ENCODE results near the gene WSCD2. TPM values are rescaled to one million over a fixed set of nuclear protein-coding genes. Genes with fewer than 3 reads are reported as not detected.

Gene WSCD2
- total RNA-seq, 1 donor from 2014 or later, result not detected

DNA sequence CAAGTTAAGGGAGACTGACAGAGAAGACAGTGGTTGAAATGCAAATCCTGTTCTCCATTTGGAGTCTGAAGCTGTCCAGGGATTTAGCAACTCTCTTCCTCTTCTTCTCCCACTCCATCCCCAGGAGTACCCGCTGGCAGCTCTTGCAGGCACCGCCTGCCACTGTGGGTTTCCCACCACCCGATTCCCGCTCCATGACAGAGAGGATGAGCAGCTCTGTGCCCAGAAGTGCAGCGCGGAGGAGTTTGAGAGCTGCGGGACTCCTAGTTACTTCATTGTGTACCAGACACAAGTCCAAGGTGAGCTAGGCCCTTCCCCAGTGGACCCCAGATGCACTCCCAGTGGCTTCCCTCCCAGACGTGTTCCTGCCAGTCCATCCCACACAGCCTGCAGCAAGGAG lies 97.8 kb downstream of the WSCD2 start:
- Mint-ChIP-seq H3K9me3 (ENCODE audit: low read depth) (no peaks in the 10 kb centered on the region), H3K27me3 (peaks cover 11% of the 10 kb centered on the region), H3K27ac (no peak overlapping the region), H3K36me3 (ENCODE audit: insufficient read depth) (no peaks in the 10 kb centered on the region), H3K4me3 (ENCODE audit: low read depth) (no peak overlapping the region), H3K4me1 (ENCODE audit: low read depth) (no peaks in the 10 kb centered on the region)
- DNase-seq (ENCODE audit: low spot score, unreplicated experiment), result no peak
- TF ChIP-seq, protein P1, sequence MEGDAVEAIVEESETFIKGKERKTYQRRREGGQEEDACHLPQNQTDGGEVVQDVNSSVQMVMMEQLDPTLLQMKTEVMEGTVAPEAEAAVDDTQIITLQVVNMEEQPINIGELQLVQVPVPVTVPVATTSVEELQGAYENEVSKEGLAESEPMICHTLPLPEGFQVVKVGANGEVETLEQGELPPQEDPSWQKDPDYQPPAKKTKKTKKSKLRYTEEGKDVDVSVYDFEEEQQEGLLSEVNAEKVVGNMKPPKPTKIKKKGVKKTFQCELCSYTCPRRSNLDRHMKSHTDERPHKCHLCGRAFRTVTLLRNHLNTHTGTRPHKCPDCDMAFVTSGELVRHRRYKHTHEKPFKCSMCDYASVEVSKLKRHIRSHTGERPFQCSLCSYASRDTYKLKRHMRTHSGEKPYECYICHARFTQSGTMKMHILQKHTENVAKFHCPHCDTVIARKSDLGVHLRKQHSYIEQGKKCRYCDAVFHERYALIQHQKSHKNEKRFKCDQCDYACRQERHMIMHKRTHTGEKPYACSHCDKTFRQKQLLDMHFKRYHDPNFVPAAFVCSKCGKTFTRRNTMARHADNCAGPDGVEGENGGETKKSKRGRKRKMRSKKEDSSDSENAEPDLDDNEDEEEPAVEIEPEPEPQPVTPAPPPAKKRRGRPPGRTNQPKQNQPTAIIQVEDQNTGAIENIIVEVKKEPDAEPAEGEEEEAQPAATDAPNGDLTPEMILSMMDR (IDR thresholded peaks at IDR 0.05; ENCODE audit: unreplicated experiment), result no peak

DNA sequence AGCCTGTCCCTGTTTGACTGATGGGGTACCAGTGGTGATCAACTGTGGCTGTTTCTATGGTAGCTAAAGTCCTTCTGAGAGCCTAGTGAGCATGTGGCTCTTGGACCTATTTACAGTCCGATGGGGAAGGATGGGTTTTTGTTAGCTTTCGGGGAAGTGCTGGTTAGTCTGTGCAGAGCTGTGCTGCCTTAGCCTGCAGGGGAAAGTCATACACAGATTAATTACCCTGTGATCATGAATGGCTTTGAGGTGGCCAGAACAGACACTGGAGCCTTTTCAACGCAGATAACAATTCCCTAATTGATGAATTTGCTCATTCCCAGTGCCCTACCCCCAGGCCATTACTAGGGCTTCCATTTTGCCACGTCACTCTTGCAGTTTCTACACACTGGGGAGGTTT lies 99.7 kb downstream of the WSCD2 start:
- Mint-ChIP-seq H3K27me3 (peaks cover 11% of the 10 kb centered on the region), H3K4me3 (ENCODE audit: low read depth) (no peak overlapping the region), H3K27ac (no peak overlapping the region), H3K4me1 (ENCODE audit: low read depth) (no peaks in the 10 kb centered on the region), H3K9me3 (ENCODE audit: low read depth) (no peaks in the 10 kb centered on the region), H3K36me3 (ENCODE audit: insufficient read depth) (no peaks in the 10 kb centered on the region)
- TF ChIP-seq, protein P1 (IDR thresholded peaks at IDR 0.05; ENCODE audit: unreplicated experiment), result no peak
- DNase-seq (ENCODE audit: low spot score, unreplicated experiment), result no peak

DNA sequence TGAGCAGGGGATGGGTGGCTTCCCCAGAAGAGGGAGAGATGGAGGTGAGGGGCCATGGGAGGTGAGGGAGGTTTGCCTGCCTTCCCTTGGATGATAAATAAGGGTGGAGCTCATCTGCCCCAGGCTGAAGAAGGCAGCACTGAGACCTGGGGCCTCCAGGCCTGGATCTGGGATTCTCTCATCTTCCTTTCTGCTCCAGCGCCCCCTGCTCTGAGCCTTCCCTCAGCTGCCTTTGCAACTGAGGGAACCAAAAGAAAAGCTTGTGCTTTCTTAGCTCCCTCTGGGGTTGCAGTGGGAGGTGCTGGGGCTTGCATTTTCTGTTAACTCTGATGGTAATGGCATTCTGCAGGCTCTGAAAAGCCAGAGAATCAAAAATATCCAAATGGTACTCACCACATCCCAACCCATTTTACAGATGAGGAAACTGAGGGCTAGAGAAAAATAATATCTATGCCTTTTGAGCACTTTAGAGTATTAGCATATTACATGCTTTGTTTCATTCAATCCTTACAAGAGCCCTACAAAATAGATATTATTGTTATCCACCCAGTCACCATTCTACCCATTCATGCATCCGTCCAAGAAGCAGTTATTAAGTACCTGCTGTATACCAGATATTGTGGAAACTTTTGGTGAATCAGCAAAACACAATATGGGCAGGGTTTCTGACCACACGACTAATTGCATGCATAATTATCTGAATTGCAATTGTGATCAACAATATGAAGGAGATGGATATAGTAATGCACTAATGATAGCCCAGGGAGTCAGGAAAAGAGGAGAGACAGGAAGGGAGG lies 102.2 kb downstream of the WSCD2 start:
- Mint-ChIP-seq H3K4me3 (ENCODE audit: low read depth) (no peak overlapping the region), H3K4me1 (ENCODE audit: low read depth) (no peaks in the 10 kb centered on the region), H3K9me3 (ENCODE audit: low read depth) (no peaks in the 10 kb centered on the region), H3K36me3 (ENCODE audit: insufficient read depth) (no peaks in the 10 kb centered on the region), H3K27ac (no peak overlapping the region), H3K27me3 (peaks cover 16% of the 10 kb centered on the region)
- no peak for DNase-seq (ENCODE audit: low spot score, unreplicated experiment)
- TF ChIP-seq, protein P1 (IDR thresholded peaks at IDR 0.05; ENCODE audit: unreplicated experiment), result no peak

DNA sequence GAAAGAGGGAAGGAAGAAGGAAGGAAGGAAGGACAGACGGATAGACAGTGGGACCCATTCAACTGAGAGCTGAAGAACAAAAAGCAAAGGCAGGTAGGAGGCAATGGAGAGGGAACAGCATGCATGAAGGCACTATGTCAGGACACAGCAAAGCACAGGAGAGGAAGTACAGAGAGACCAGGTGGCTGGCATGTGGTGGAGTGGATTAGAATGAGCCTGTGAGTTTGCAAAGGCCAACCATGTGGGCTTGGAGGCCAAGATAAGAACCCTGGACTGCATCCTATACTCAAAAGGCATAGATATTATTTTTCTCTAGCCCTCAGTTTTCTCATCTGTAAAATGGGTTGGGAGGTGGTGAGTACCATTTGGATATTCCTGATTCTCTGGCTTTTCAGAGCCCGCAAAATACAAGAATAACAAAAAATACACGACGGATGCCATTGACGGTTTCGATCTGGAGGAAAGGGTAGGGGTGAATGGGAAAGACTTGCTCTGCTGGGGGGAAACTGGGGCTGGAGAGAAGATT lies 102.9 kb downstream of the WSCD2 start:
- H3K9me3 Mint-ChIP-seq (ENCODE audit: low read depth), result no peaks in the 10 kb centered on the region
- H3K27me3 Mint-ChIP-seq, result peaks cover 22% of the 10 kb centered on the region
- no peak for DNase-seq (ENCODE audit: low spot score, unreplicated experiment)
- no peaks in the 10 kb centered on the region for H3K4me1 Mint-ChIP-seq (ENCODE audit: low read depth)
- H3K4me3 Mint-ChIP-seq (ENCODE audit: low read depth), result no peak overlapping the region
- no peaks in the 10 kb centered on the region for H3K36me3 Mint-ChIP-seq (ENCODE audit: insufficient read depth)
- TF ChIP-seq, protein P1 (IDR thresholded peaks at IDR 0.05; ENCODE audit: unreplicated experiment), result no peak
- H3K27ac Mint-ChIP-seq, result no peak overlapping the region

DNA sequence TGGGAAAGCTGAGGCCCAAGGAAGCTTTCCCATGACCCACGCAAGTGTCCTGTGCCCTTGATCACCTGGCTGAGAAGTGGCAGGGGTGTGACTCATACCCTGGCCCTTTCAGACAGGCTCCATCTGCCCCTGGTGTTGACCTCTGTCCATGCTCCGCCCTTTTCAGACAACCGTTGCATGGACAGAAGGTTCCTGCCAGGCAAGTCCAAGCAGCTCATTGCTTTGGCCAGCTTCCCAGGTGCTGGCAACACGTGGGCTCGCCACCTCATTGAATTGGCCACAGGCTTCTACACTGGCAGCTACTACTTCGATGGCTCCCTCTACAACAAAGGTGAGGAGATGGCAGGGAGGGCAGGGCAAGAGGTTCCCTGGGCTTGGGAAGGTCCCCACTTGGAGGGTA lies 103.5 kb downstream of the WSCD2 start:
- TF ChIP-seq, protein P1 (IDR thresholded peaks at IDR 0.05; ENCODE audit: unreplicated experiment), result no peak
- Mint-ChIP-seq H3K4me1 (ENCODE audit: low read depth) (no peaks in the 10 kb centered on the region), H3K27me3 (peaks cover 27% of the 10 kb centered on the region)

More for the DNA sequence above, 103.5 kb downstream of the WSCD2 start:
- H3K4me3 Mint-ChIP-seq (ENCODE audit: low read depth), result no peak overlapping the region
- H3K9me3 Mint-ChIP-seq (ENCODE audit: low read depth), result peaks cover 3% of the 10 kb centered on the region
- H3K27ac Mint-ChIP-seq, result no peak overlapping the region
- DNase-seq (ENCODE audit: low spot score, unreplicated experiment), result no peak
- H3K36me3 Mint-ChIP-seq (ENCODE audit: insufficient read depth), result no peaks in the 10 kb centered on the region
